ENCODE measurements around the gene OR1L1. TPM values are rescaled to one million over a fixed set of nuclear protein-coding genes. Genes with fewer than 3 reads are reported as not detected.

OR1L1 gene
- polyA plus RNA-seq, 3 donors: not detected

- TF ChIP-seq, protein P1, sequence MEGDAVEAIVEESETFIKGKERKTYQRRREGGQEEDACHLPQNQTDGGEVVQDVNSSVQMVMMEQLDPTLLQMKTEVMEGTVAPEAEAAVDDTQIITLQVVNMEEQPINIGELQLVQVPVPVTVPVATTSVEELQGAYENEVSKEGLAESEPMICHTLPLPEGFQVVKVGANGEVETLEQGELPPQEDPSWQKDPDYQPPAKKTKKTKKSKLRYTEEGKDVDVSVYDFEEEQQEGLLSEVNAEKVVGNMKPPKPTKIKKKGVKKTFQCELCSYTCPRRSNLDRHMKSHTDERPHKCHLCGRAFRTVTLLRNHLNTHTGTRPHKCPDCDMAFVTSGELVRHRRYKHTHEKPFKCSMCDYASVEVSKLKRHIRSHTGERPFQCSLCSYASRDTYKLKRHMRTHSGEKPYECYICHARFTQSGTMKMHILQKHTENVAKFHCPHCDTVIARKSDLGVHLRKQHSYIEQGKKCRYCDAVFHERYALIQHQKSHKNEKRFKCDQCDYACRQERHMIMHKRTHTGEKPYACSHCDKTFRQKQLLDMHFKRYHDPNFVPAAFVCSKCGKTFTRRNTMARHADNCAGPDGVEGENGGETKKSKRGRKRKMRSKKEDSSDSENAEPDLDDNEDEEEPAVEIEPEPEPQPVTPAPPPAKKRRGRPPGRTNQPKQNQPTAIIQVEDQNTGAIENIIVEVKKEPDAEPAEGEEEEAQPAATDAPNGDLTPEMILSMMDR (IDR thresholded peaks at IDR 0.05): no peak
Measured at GRCh38 chr9:122656378-122656777, 5.1 kb upstream of the OR1L1 start.

DNA sequence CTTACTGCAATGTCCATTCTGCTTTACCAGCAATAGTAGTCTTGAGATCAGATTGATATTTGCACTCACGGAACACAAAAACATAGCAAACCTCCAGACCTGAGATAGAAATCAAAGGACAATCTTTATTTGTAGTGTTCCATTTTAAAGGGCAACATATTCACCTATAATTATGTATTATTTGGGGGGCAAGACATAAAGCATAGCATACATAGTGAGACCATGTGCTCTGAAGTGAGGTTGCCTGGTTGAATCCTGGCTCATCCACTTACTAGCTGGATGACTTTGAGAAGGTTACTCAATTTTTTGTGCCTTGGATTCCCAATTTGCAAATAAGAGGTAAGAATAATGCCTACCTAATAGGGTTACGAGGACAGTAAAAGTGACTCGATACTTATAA lies 4.0 kb upstream of the OR1L1 start, which contains the start of gene OR1B1:
TSS of gene OR1B1 (minus strand) at position 101 of the 400 bp plus-strand sequence.
- Histone ChIP-seq H2AFZ (ENCODE audit: insufficient read depth, low read depth, low read length, poor library complexity, severe bottlenecking) (no peak within 1 kb of the TSS), H3K4me3 (replicated peaks in 1 of 3; ENCODE audit: low read depth in 2 of 3, low read length in 3 of 3) (no peak within 1 kb of the TSS), H3K4me1 (ENCODE audit: control insufficient read depth in 1 of 2, insufficient read depth in 2 of 2, low read length in 2 of 2) (no peaks in the 10 kb centered on the region), H3K36me3 (replicated peaks in 1 of 2; ENCODE audit: control insufficient read depth in 1 of 2, insufficient read depth in 2 of 2, low read length in 2 of 2) (no peaks in the 10 kb centered on the region), H4K20me1 (ENCODE audit: insufficient read depth, low read length) (no peaks in the 10 kb centered on the region), H3K79me2 (ENCODE audit: insufficient read depth, low read length) (no peaks in the 10 kb centered on the region), H3K9me3 (replicated peaks in 1 of 2; ENCODE audit: control insufficient read depth in 1 of 2, insufficient read depth in 1 of 2, low read length in 2 of 2) (no peaks in the 10 kb centered on the region), H3K27me3 (ENCODE audit: control insufficient read depth in 2 of 2, insufficient read depth in 2 of 2, low read length in 2 of 2) (no peaks in the 10 kb centered on the region), H3K9ac (ENCODE audit: insufficient read depth, low read length, poor library complexity, severe bottlenecking) (no peak within 1 kb of the TSS), H3K27ac (ENCODE audit: low read depth in 1 of 2, low read length in 2 of 2) (no peak within 1 kb of the TSS), H3K4me2 (replicated peaks; ENCODE audit: extremely low read depth, low read length, poor library complexity, severe bottlenecking) (no peak within 1 kb of the TSS)
- Mint-ChIP-seq H3K27me3 (ENCODE audit: low read depth in 3 of 3) (peaks cover 0 to 1% (median 0%) of the 10 kb centered on the region in 3 donors), H3K4me3 (no peak within 1 kb of the TSS), H3K4me1 (no peaks in the 10 kb centered on the region), H3K27ac (no peak within 1 kb of the TSS), H3K9me3 (peaks cover 0 to 4% (median 0%) of the 10 kb centered on the region in 7 donors), H3K36me3 (no peaks in the 10 kb centered on the region)
- no CpG with 5 or more reads among the region's 3 CpGs for WGBS (ENCODE audit: insufficient coverage)
- intact Hi-C loops (cut with micrococcal nuclease): no loop called here
- DNase-seq: no peak
- TF ChIP-seq, protein P1 (IDR thresholded peaks at IDR 0.05): no peak

More at GRCh38 chr9:122656378-122656777, 5.1 kb upstream of the OR1L1 start:
- no peaks in the 10 kb centered on the region for H3K36me3 ChIP-seq (replicated peaks in 1 of 2; ENCODE audit: control insufficient read depth in 1 of 2, insufficient read depth in 2 of 2, low read length in 2 of 2)
- H3K4me1 ChIP-seq (ENCODE audit: control insufficient read depth in 1 of 2, insufficient read depth in 2 of 2, low read length in 2 of 2): no peaks in the 10 kb centered on the region
- H3K9ac ChIP-seq (ENCODE audit: insufficient read depth, low read length, poor library complexity, severe bottlenecking): no peak overlapping the region
- Mint-ChIP-seq H3K4me3 (no peak overlapping the region), H3K27me3 (ENCODE audit: low read depth in 3 of 3) (peaks cover 0 to 3% (median 0%) of the 10 kb centered on the region in 3 donors), H3K9me3 (peaks cover 0 to 4% (median 0%) of the 10 kb centered on the region in 7 donors), H3K27ac (no peak overlapping the region), H3K4me1 (no peaks in the 10 kb centered on the region), H3K36me3 (no peaks in the 10 kb centered on the region)
- H2AFZ ChIP-seq (ENCODE audit: insufficient read depth, low read depth, low read length, poor library complexity, severe bottlenecking): no peak overlapping the region
- 10% methylated on average over 1 of the region's 1 CpG for WGBS (ENCODE audit: insufficient coverage)
- no peak overlapping the region for H3K4me3 ChIP-seq (replicated peaks in 1 of 3; ENCODE audit: low read depth in 2 of 3, low read length in 3 of 3)
- intact Hi-C loops (cut with micrococcal nuclease): no loop called here
- no peak overlapping the region for H3K27ac ChIP-seq (ENCODE audit: low read depth in 1 of 2, low read length in 2 of 2)
- H3K9me3 ChIP-seq (replicated peaks in 1 of 2; ENCODE audit: control insufficient read depth in 1 of 2, insufficient read depth in 1 of 2, low read length in 2 of 2): no peaks in the 10 kb centered on the region
- H3K4me2 ChIP-seq (replicated peaks; ENCODE audit: extremely low read depth, low read length, poor library complexity, severe bottlenecking): no peak overlapping the region
- no peaks in the 10 kb centered on the region for H3K79me2 ChIP-seq (ENCODE audit: insufficient read depth, low read length)
- no peak for DNase-seq
- no peaks in the 10 kb centered on the region for H4K20me1 ChIP-seq (ENCODE audit: insufficient read depth, low read length)
- no peaks in the 10 kb centered on the region for H3K27me3 ChIP-seq (ENCODE audit: control insufficient read depth in 2 of 2, insufficient read depth in 2 of 2, low read length in 2 of 2)
